WERI-Rb-1 (cell line): ENCODE results near the gene KCNK3.
A peak's percentile ranks its signal among the peaks of the same experiment; 100 is the strongest.

ENCODE experiments used
- DNase-seq: peaks from one replicate; pipeline ENCODE4 v3.0.0-alpha.2; 2020
- H3K27ac ChIP-seq: fragments of 250-450 bp; sonication (Bioruptor Pico); 2 replicates; pipeline ENCODE4 v1.5.1; 2020; ENCODE audit warnings: mild to moderate bottlenecking, moderate library complexity
- H3K27me3 ChIP-seq: fragments of 250-450 bp; sonication (Bioruptor Pico); 2 replicates; pipeline ENCODE4 v1.5.1; 2021; ENCODE audit warnings: mild to moderate bottlenecking, low read depth, moderate library complexity; ENCODE audit not compliant: insufficient read depth, severe bottlenecking
- H3K36me3 ChIP-seq: fragments of 250-450 bp; sonication (Bioruptor Pico); 2 replicates; pipeline ENCODE4 v1.5.1; 2020; ENCODE audit warnings: mild to moderate bottlenecking, moderate library complexity
- H3K4me3 ChIP-seq: 2 replicates; pipeline ENCODE4 v1.5.1; 2011; ENCODE audit warnings: low read depth, mild to moderate bottlenecking, control low read depth, low read length
- H3K9me3 ChIP-seq: fragments of 250-450 bp; sonication (Bioruptor Pico); 2 replicates; pipeline ENCODE4 v1.5.1; 2021; ENCODE audit warnings: mild to moderate bottlenecking, moderate library complexity; ENCODE audit not compliant: severe bottlenecking
- CTCF ChIP-seq: IDR thresholded peaks from 2 replicates; pipeline ENCODE4 v1.5.1; 2011; ENCODE audit warnings: low read depth, mild to moderate bottlenecking, control low read depth, inconsistent platforms, low read length

The KCNK3 gene

GRCh38 chr2:26648516-26648915 lies 44.0 kb upstream of the KCNK3 start:
- TF ChIP-seq CTCF = no peak
- DNase-seq = peak; percentile 3
- Histone ChIP-seq H3K27me3 (no peaks in the 10 kb centered on the region), H3K27ac (no peak overlapping the region), H3K36me3 (no peaks in the 10 kb centered on the region), H3K9me3 (peaks cover 5% of the 10 kb centered on the region), H3K4me3 (no peak overlapping the region)

- Histone ChIP-seq H3K36me3 (no peaks in the 10 kb centered on the region), H3K27me3 (no peaks in the 10 kb centered on the region), H3K4me3 (no peak overlapping the region), H3K9me3 (peaks cover 5% of the 10 kb centered on the region), H3K27ac (no peak overlapping the region)
- peak; percentile 11 for DNase-seq
- no peak for TF ChIP-seq CTCF
Observed at GRCh38 chr2:26649322-26649721, 43.2 kb upstream of the KCNK3 start.

- H3K36me3 ChIP-seq = no peaks in the 10 kb centered on the region
- peaks cover 5% of the 10 kb centered on the region for H3K9me3 ChIP-seq
- H3K4me3 ChIP-seq = no peak overlapping the region
- TF ChIP-seq CTCF = no peak
- no peaks in the 10 kb centered on the region for H3K27me3 ChIP-seq
- no peak overlapping the region for H3K27ac ChIP-seq
- peak; percentile 4 for DNase-seq
Observed at GRCh38 chr2:26649992-26650712, 42.4 kb upstream of the KCNK3 start.

- DNase-seq = peak; percentile 2
- no peak for TF ChIP-seq CTCF
- H3K9me3 ChIP-seq = peaks cover 5% of the 10 kb centered on the region
- no peak overlapping the region for H3K4me3 ChIP-seq
- H3K27me3 ChIP-seq = no peaks in the 10 kb centered on the region
- H3K36me3 ChIP-seq = no peaks in the 10 kb centered on the region
- no peak overlapping the region for H3K27ac ChIP-seq
Observed at GRCh38 chr2:26650713-26651469, 41.6 kb upstream of the KCNK3 start.

- Histone ChIP-seq H3K4me3 (no peak overlapping the region), H3K27ac (no peak overlapping the region), H3K27me3 (no peaks in the 10 kb centered on the region), H3K9me3 (peaks cover 5% of the 10 kb centered on the region), H3K36me3 (no peaks in the 10 kb centered on the region)
- peak; percentile 11 for DNase-seq
- TF ChIP-seq CTCF = no peak
Observed at GRCh38 chr2:26651470-26651771, 41.1 kb upstream of the KCNK3 start.
